HEK293 (cell line): Measurements from ENCODE around the gene THAP3.
A peak's percentile ranks its signal among the peaks of the same experiment; 100 is the strongest.

Source experiments
- FEZF1 ChIP-seq: fragments of 450-650 bp; formaldehyde crosslinking; IDR thresholded peaks from 2 replicates; pipeline ENCODE4 v1.5.1; 2016; ENCODE audit warnings: missing biosample characterization, missing genetic modification characterization
- GFI1B ChIP-seq: fragments of 450-650 bp; formaldehyde crosslinking; IDR thresholded peaks from 2 replicates; pipeline ENCODE4 v1.5.1; 2016; ENCODE audit warnings: missing biosample characterization, missing genetic modification characterization
- MZF1 ChIP-seq: fragments of 450-650 bp; formaldehyde crosslinking; IDR thresholded peaks from 2 replicates; pipeline ENCODE4 v1.5.1; 2017; ENCODE audit warnings: missing biosample characterization, missing genetic modification characterization, borderline replicate concordance
- PRDM10 ChIP-seq: fragments of 450-650 bp; formaldehyde crosslinking; IDR thresholded peaks from 2 replicates; pipeline ENCODE4 v1.5.1; 2016; ENCODE audit warnings: missing biosample characterization, missing genetic modification characterization
- SCRT2 ChIP-seq: fragments of 450-650 bp; formaldehyde crosslinking; IDR thresholded peaks from 2 replicates; pipeline ENCODE4 v1.5.1; 2016; ENCODE audit warnings: missing biosample characterization, missing genetic modification characterization
- SETDB1 ChIP-seq: IDR thresholded peaks from one replicate; pipeline ENCODE4 v1.6.1; 2017; ENCODE audit warnings: mild to moderate bottlenecking, low read length, moderate library complexity, mixed read lengths; ENCODE audit not compliant: insufficient read length
- WT1 ChIP-seq: fragments of 450-650 bp; formaldehyde crosslinking; IDR thresholded peaks from 2 replicates; pipeline ENCODE4 v1.5.1; 2016; ENCODE audit warnings: missing biosample characterization, missing genetic modification characterization
- ZBTB1 ChIP-seq: fragments of 450-650 bp; formaldehyde crosslinking; IDR thresholded peaks from 2 replicates; pipeline ENCODE4 v1.5.1; 2016; ENCODE audit warnings: missing biosample characterization, missing genetic modification characterization
- ZIC2 ChIP-seq: fragments of 450-650 bp; formaldehyde crosslinking; IDR thresholded peaks from 2 replicates; pipeline ENCODE4 v1.5.1; 2016; ENCODE audit warnings: missing biosample characterization, missing genetic modification characterization
- ZNF10 ChIP-seq: fragments of 450-650 bp; formaldehyde crosslinking; IDR thresholded peaks from 2 replicates; pipeline ENCODE4 v1.5.1; 2017; ENCODE audit warnings: missing biosample characterization, missing genetic modification characterization
- ZNF184 ChIP-seq: fragments of 450-650 bp; IDR thresholded peaks from 2 replicates; pipeline ENCODE4 v1.5.1; 2018; ENCODE audit warnings: missing biosample characterization, mild to moderate bottlenecking, missing genetic modification characterization
- ZNF211 ChIP-seq: fragments of 450-650 bp; formaldehyde crosslinking; IDR thresholded peaks from 2 replicates; pipeline ENCODE4 v1.5.1; 2016; ENCODE audit warnings: low read depth, missing biosample characterization, missing genetic modification characterization
- ZNF239 ChIP-seq: fragments of 450-650 bp; formaldehyde crosslinking; IDR thresholded peaks from 2 replicates; pipeline ENCODE4 v1.5.1; 2016; ENCODE audit warnings: missing biosample characterization, missing genetic modification characterization
- ZNF274 ChIP-seq, 2 experiments: fragments of 200-500 bp in 1 of 2; fragments of 450-650 bp in 1 of 2; sonication (Bioruptor generic) in 1 of 2; formaldehyde crosslinking in 1 of 2; IDR thresholded peaks; 2 replicates each; pipeline versions ENCODE4 v1.5.1 to v1.6.1; 2014 to 2016; ENCODE audit warnings: borderline replicate concordance in 1 of 2, inconsistent platforms in 1 of 2, low read length in 1 of 2, missing biosample characterization in 1 of 2, missing genetic modification characterization in 1 of 2
- ZNF280C ChIP-seq: fragments of 450-650 bp; formaldehyde crosslinking; IDR thresholded peaks from 2 replicates; pipeline ENCODE4 v1.5.1; 2016; ENCODE audit warnings: missing biosample characterization, missing genetic modification characterization
- ZNF48 ChIP-seq: fragments of 450-650 bp; formaldehyde crosslinking; IDR thresholded peaks from 2 replicates; pipeline ENCODE4 v1.5.1; 2016; ENCODE audit warnings: missing biosample characterization, missing genetic modification characterization
- ZNF514 ChIP-seq: fragments of 450-650 bp; formaldehyde crosslinking; IDR thresholded peaks from 2 replicates; pipeline ENCODE4 v1.5.1; 2016; ENCODE audit warnings: missing biosample characterization, missing genetic modification characterization
- ZNF530 ChIP-seq: fragments of 450-650 bp; formaldehyde crosslinking; IDR thresholded peaks from 2 replicates; pipeline ENCODE4 v1.5.1; 2016; ENCODE audit warnings: low read depth, missing biosample characterization, missing genetic modification characterization
- ZNF560 ChIP-seq: fragments of 450-650 bp; formaldehyde crosslinking; IDR thresholded peaks from 2 replicates; pipeline ENCODE4 v1.5.1; 2017; ENCODE audit warnings: missing biosample characterization, missing genetic modification characterization, borderline replicate concordance
- ZNF561 ChIP-seq: fragments of 450-650 bp; IDR thresholded peaks from 2 replicates; pipeline ENCODE4 v1.5.1; 2018; ENCODE audit warnings: missing biosample characterization, missing genetic modification characterization, borderline replicate concordance
- ZNF580 ChIP-seq: fragments of 450-650 bp; formaldehyde crosslinking; IDR thresholded peaks from 2 replicates; pipeline ENCODE4 v1.5.1; 2016; ENCODE audit warnings: missing biosample characterization, missing genetic modification characterization
- ZNF600 ChIP-seq: fragments of 450-650 bp; formaldehyde crosslinking; IDR thresholded peaks from 2 replicates; pipeline ENCODE4 v1.5.1; 2016; ENCODE audit warnings: missing biosample characterization, missing genetic modification characterization
- ZNF624 ChIP-seq: fragments of 450-650 bp; formaldehyde crosslinking; IDR thresholded peaks from 2 replicates; pipeline ENCODE4 v1.5.1; 2017; ENCODE audit warnings: missing biosample characterization, missing genetic modification characterization
- ZNF626 ChIP-seq: fragments of 450-650 bp; sonication (Bioruptor Pico); formaldehyde crosslinking; IDR thresholded peaks from 2 replicates; pipeline ENCODE4 v1.5.1; 2018; ENCODE audit warnings: missing biosample characterization, missing genetic modification characterization, inconsistent platforms
- ZNF670 ChIP-seq: fragments of 450-650 bp; formaldehyde crosslinking; IDR thresholded peaks from 2 replicates; pipeline ENCODE4 v1.5.1; 2016; ENCODE audit warnings: missing biosample characterization, missing genetic modification characterization, low read depth
- ZNF692 ChIP-seq: fragments of 450-650 bp; formaldehyde crosslinking; IDR thresholded peaks from 2 replicates; pipeline ENCODE4 v1.5.1; 2016; ENCODE audit warnings: missing biosample characterization, missing genetic modification characterization
- ZNF701 ChIP-seq: fragments of 450-650 bp; formaldehyde crosslinking; IDR thresholded peaks from 2 replicates; pipeline ENCODE4 v1.5.1; 2016; ENCODE audit warnings: missing biosample characterization, missing genetic modification characterization
- ZNF768 ChIP-seq: fragments of 450-650 bp; formaldehyde crosslinking; IDR thresholded peaks from 2 replicates; pipeline ENCODE4 v1.5.1; 2018; ENCODE audit warnings: missing biosample characterization, mild to moderate bottlenecking, missing genetic modification characterization
- ZNF777 ChIP-seq: fragments of 450-650 bp; formaldehyde crosslinking; IDR thresholded peaks from 2 replicates; pipeline ENCODE4 v1.5.1; 2017; ENCODE audit warnings: missing biosample characterization, missing genetic modification characterization, borderline replicate concordance
- ZSCAN23 ChIP-seq: fragments of 450-650 bp; formaldehyde crosslinking; IDR thresholded peaks from 2 replicates; pipeline ENCODE4 v1.5.1; 2016; ENCODE audit warnings: missing biosample characterization, missing genetic modification characterization
- ZSCAN4 ChIP-seq: fragments of 450-650 bp; formaldehyde crosslinking; IDR thresholded peaks from 2 replicates; pipeline ENCODE4 v1.5.1; 2017; ENCODE audit warnings: missing biosample characterization, missing genetic modification characterization
- ZXDB ChIP-seq: fragments of 450-650 bp; formaldehyde crosslinking; IDR thresholded peaks from 2 replicates; pipeline ENCODE4 v1.5.1; 2016; ENCODE audit warnings: missing biosample characterization, missing genetic modification characterization

Gene THAP3

GRCh38 chr1:6624710-6625583 is at the start of gene THAP3 (continued):
- TF ChIP-seq ZNF10: 0 out of 2 replicates have a peak, but pooled peaks have one; percentile 13
- TF ChIP-seq ZNF184: no peak
- no peak for TF ChIP-seq ZNF670 (tag by site-specific recombination)
- TF ChIP-seq MZF1 (tag by site-specific recombination): no peak
- TF ChIP-seq WT1 (tag by site-specific recombination): peak; percentile 42; the same call in 1 of the 2 replicates
- TF ChIP-seq ZBTB1: no peak
- no peak for TF ChIP-seq ZNF626
- no peak for TF ChIP-seq ZSCAN4 (tag by site-specific recombination)
- no peak for TF ChIP-seq ZSCAN23 (tag by site-specific recombination)
- TF ChIP-seq GFI1B (tag by site-specific recombination): no peak
- no peak for TF ChIP-seq ZNF777
- TF ChIP-seq ZNF530 (tag by site-specific recombination): no peak
- TF ChIP-seq ZXDB: peak; percentile 56; the same call in 1 of the 2 replicates
- no peak for TF ChIP-seq ZNF560 (tag by site-specific recombination)
- TF ChIP-seq ZNF211: no peak
- TF ChIP-seq ZNF274 (IDR thresholded peaks at IDR 0.05; ENCODE audit: low read length): no peak
- no peak for TF ChIP-seq ZNF274 (tag by site-specific recombination; IDR thresholded peaks at IDR 0.05; ENCODE audit: borderline replicate concordance)
- peak; percentile 98 for TF ChIP-seq PRDM10
- TF ChIP-seq SETDB1: no peak
- TF ChIP-seq SCRT2 (tag by site-specific recombination): no peak
- TF ChIP-seq FEZF1 (tag by site-specific recombination): no peak
- TF ChIP-seq ZNF514 (tag by site-specific recombination): no peak
- TF ChIP-seq ZNF701 (tag by site-specific recombination): no peak
- TF ChIP-seq ZNF48 (tag by site-specific recombination): no peak
- TF ChIP-seq ZNF692 (tag by site-specific recombination): peak; percentile 53; the same call in 1 of the 2 replicates
- no peak for TF ChIP-seq ZNF624 (tag by site-specific recombination)
- TF ChIP-seq ZNF580: no peak
- TF ChIP-seq ZNF600 (tag by site-specific recombination): peak; percentile 92
- no peak for TF ChIP-seq ZIC2
- no peak for TF ChIP-seq ZNF768 (tag by site-specific recombination)
- TF ChIP-seq ZNF561 (tag by site-specific recombination): 0 out of 2 replicates have a peak, but pooled peaks have one; percentile 67
- no peak for TF ChIP-seq ZNF280C
- TF ChIP-seq ZNF239 (tag by site-specific recombination): no peak
